Uterus (tissue), 2 donors: ENCODE results near the gene GCK.

Experiments used
- CTCF ChIP-seq, 4 experiments: fragments of 200-600 bp in 2 of 4; fragments of 450-650 bp in 2 of 4; sonication (generic) in 2 of 4; IDR thresholded peaks; one replicate each; pipeline ENCODE4 v1.5.1; 2016 to 2019; ENCODE audit warnings: antibody characterized with exemption in 4 of 4, mild to moderate bottlenecking in 2 of 4, moderate library complexity in 1 of 4
- POLR2A ChIP-seq, 2 donors: fragments of 450-650 bp; IDR thresholded peaks; one replicate each; pipeline ENCODE4 v1.6.1; 2016; ENCODE audit warnings: antibody characterized with exemption in 2 of 2, mild to moderate bottlenecking in 1 of 2, moderate library complexity in 1 of 2

DNA sequence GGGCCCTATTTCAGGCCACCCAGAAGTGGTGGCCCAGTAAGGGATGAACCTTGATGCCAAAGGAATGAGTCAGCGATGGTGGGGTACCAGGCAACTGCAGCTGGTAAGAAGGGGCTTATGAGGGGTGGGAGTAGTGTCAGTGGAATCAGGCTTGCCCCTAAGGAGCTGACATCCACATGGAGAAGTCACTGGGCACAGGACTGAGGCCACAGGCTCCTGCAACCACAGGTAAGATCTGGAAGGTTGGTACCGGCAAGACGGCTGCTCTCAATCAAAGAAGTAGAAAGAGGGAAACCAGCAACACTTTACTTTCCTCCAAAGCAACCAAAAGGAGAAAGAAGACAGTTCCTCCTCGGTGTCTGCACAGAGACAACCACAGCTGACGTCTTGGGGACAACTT, 2.5 kb downstream of the GCK start:
- TF ChIP-seq CTCF (IDR thresholded peaks at IDR 0.05): no peak
- TF ChIP-seq POLR2A (IDR thresholded peaks at IDR 0.05): no peak
